ENCODE data around the gene GSTA1. TPM values are rescaled to one million over a fixed set of nuclear protein-coding genes. Genes with fewer than 3 reads are reported as not detected.
"Not testable (repeated sequence)": the region's sequence is repeated elsewhere in the genome, so short reads cannot be mapped to it uniquely, and the experiment has no call there.

Gene GSTA1
- total RNA-seq, 1 donor from 2014 or later: 175 TPM

DNA sequence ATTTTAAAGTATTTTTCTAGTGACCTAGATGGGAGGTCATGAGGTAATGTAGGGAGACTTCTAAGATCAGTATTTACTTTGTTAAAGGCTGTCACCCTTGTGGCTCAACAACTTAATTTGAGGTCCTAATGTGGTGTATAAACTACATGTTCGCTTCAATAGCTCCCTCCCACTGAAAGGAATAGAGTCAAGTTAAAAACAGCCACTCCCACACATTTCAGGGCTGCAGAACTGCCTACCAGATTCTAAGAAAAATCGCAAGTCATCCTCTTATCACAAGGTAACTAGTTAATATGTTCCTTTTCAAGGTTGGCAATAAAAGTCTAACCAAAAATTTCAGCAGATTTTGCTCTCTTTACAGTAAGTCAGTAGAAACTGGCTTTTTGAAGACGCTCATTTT lies 15.1 kb downstream of the GSTA1 start:
- H3K27ac Mint-ChIP-seq: peak overlapping the region; percentile 51
- no peaks in the 10 kb centered on the region for H3K27me3 Mint-ChIP-seq
- H3K4me1 Mint-ChIP-seq (ENCODE audit: unreplicated experiment): no peaks in the 10 kb centered on the region
- no peak overlapping the region for H3K4me3 Mint-ChIP-seq
- TF ChIP-seq, protein P1, sequence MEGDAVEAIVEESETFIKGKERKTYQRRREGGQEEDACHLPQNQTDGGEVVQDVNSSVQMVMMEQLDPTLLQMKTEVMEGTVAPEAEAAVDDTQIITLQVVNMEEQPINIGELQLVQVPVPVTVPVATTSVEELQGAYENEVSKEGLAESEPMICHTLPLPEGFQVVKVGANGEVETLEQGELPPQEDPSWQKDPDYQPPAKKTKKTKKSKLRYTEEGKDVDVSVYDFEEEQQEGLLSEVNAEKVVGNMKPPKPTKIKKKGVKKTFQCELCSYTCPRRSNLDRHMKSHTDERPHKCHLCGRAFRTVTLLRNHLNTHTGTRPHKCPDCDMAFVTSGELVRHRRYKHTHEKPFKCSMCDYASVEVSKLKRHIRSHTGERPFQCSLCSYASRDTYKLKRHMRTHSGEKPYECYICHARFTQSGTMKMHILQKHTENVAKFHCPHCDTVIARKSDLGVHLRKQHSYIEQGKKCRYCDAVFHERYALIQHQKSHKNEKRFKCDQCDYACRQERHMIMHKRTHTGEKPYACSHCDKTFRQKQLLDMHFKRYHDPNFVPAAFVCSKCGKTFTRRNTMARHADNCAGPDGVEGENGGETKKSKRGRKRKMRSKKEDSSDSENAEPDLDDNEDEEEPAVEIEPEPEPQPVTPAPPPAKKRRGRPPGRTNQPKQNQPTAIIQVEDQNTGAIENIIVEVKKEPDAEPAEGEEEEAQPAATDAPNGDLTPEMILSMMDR (conservative IDR thresholded peaks at IDR 0.05): no peak
- DNase-seq (ENCODE audit: extremely low spot score, unreplicated experiment): no peak
- H3K36me3 Mint-ChIP-seq: no peaks in the 10 kb centered on the region
- peaks cover 6% of the 10 kb centered on the region for H3K9me3 Mint-ChIP-seq

DNA sequence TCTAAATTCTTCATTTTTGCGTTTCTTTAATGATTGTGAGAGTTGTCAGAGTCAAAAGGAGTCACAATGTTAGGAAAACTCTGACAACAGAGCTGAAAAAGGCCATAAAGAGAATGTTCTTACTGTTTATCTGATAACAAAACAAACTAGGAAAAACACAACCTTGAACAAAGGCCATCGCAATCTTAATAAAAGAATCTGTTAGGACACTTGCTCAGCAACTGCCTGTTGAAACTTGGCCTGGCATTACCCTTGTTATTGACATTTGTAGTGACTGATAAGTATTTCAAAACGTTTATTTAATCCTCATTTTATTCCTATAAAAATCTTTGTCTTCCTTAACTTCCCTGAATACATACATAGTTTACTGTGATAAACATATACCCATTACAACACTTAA lies 15.7 kb downstream of the GSTA1 start:
- Mint-ChIP-seq H3K36me3 (no peaks in the 10 kb centered on the region), H3K4me1 (ENCODE audit: unreplicated experiment) (no peaks in the 10 kb centered on the region), H3K9me3 (peaks cover 6% of the 10 kb centered on the region), H3K4me3 (no peak overlapping the region), H3K27ac (no peak overlapping the region), H3K27me3 (no peaks in the 10 kb centered on the region)
- TF ChIP-seq, protein P1 (conservative IDR thresholded peaks at IDR 0.05): no peak
- no peak for DNase-seq (ENCODE audit: extremely low spot score, unreplicated experiment)

DNA sequence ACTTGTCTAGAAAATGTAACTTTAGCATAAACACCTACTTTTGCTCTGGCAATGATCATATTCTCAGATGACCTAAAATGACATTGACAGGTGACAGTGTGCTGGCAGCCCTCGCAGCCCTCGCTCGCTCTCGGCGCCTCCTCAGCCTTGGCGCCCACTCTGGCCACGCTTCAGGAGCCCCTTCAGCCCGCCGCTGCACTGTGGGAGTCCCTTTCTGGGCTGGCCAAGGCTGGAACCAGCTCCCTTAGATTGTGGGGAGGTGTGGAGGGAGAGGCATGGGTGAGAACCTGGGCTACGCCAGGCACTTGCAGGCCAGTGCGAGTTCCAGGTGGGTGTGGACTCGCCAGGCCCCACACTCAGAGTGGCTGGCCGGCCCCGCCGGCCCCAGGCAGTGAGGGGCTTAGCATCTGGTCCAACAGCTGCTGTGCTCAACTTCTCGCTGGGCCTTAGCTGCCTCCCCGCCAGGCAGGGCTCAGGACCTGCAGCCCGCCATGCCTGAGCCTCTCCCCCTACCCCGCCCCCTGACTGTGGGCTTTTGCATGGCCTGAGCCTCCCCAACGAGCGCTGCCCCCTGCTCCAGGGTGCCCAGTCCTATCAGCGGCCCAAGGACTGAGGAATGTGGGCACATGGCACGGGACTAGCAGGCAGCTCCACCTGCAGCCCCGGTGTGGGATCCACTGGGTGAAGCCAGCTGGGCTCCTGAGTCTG lies 17.2 kb downstream of the GSTA1 start:
- H3K36me3 Mint-ChIP-seq: no peaks in the 10 kb centered on the region
- TF ChIP-seq, protein P1 (conservative IDR thresholded peaks at IDR 0.05): no peak

DNA sequence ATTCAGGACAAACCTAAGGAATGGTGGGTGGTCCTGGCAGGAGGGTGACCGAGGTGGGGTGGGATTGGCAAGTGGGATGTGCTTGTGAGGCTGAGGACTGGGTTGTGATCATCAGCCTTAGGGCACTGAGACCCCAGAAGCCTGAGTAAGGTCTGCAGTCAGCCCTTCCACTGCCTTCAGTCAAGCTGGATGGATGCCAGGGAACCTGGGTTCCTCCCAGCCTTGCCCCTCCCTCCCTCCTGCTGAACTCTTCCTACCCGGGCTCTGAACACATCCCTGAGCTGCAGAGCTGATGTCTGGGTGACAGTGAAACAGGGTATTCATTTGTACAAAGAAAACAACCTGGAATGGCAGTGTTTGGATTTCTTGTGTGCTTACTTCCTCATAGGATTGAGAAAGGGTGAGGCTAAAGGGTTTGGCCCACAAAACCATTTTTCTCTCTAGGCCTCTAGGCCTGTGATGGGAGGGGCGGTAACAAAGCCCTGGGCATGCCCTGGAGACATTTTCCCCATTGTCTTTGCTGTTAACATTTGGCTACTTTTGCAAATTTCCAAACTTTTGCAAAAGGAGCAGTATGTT lies 20.8 kb downstream of the GSTA1 start:
- peak overlapping the region; percentile 25 for H3K27ac Mint-ChIP-seq
- DNase-seq (ENCODE audit: extremely low spot score, unreplicated experiment); H3K4me1 Mint-ChIP-seq (ENCODE audit: unreplicated experiment); H3K27me3 Mint-ChIP-seq; H3K4me3 Mint-ChIP-seq; H3K36me3 Mint-ChIP-seq; H3K9me3 Mint-ChIP-seq: not testable (repeated sequence)

More for the DNA sequence above, 17.2 kb downstream of the GSTA1 start:
- Mint-ChIP-seq H3K27me3 (no peaks in the 10 kb centered on the region), H3K27ac (no peak overlapping the region), H3K9me3 (no peaks in the 10 kb centered on the region), H3K4me1 (ENCODE audit: unreplicated experiment) (no peaks in the 10 kb centered on the region), H3K4me3 (no peak overlapping the region)
- DNase-seq (ENCODE audit: extremely low spot score, unreplicated experiment): no peak

DNA sequence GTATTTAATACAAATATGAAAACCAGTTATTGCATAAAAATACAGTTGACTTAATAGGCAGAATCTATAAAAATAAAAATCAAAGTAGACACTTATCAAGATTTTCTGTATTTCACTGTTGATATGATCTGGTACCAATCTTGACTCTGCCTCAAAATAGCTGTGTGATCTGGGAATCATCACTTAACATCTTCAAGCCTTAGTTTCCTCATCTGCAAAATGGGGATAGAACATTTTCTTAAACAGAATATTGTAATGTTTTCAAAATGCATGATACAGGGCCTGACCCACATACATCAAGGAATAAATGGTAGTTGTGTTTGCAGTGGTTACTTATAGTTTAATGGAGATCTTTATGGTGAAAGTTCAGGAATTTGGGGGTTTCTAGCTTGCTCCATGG lies 21.4 kb downstream of the GSTA1 start:
- H3K27ac Mint-ChIP-seq: peak overlapping the region; percentile 25
- not testable (repeated sequence) for H3K4me1 Mint-ChIP-seq (ENCODE audit: unreplicated experiment); DNase-seq (ENCODE audit: extremely low spot score, unreplicated experiment); H3K36me3 Mint-ChIP-seq; H3K9me3 Mint-ChIP-seq; H3K4me3 Mint-ChIP-seq; H3K27me3 Mint-ChIP-seq

DNA sequence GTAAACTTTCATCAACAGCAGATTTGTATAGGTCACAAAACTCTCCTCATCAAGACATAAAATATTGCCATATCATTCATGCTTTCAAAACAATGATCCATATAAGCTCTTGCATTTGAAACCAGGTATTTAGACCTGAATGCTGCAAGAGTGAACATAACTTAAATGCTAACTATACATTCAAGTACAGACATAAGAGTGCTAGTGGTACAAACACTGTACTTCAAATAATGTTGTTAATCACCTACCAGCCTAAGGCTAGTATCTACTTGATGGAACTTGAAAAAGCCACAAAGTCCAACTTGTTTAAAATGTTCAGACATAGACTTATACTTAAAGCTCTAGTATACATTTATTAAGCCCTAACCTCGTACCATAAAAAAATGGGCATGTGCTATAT lies 24.4 kb downstream of the GSTA1 start:
- Mint-ChIP-seq H3K4me1 (ENCODE audit: unreplicated experiment) (no peaks in the 10 kb centered on the region), H3K27me3 (no peaks in the 10 kb centered on the region)

DNA sequence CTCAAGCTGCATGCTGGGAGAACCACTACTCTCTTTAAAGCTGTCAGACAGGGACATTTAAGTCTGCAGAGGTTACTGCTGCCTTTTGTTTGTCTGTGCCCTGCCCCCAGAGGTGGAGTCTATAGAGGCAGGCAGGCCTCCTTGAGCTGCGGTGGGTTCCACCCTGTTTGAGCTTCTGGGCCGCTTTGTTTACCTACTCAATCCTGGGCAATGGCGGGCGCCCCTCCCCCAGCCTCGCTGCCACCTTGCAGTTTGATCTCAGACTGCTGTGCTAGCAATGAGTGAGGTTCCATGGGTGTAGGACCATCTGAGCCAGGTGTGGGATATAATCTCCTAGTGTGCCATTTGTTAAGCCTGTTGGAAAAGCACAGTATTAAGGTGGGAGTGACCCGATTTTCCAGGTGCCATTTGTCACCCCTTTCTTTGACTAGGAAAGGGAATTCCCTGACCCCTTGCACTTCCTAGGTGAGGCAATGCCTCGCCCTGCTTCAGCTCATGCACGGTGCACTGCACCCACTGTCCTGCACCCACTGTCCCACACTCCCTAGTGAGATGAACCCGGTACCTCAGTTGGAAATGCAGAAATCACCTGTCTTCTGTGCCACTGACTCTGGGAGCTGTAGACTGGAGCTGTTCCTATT lies 26.8 kb downstream of the GSTA1 start:
- not testable (repeated sequence) for H3K4me3 Mint-ChIP-seq; DNase-seq (ENCODE audit: extremely low spot score, unreplicated experiment); H3K4me1 Mint-ChIP-seq (ENCODE audit: unreplicated experiment); H3K27me3 Mint-ChIP-seq; H3K9me3 Mint-ChIP-seq; H3K27ac Mint-ChIP-seq; H3K36me3 Mint-ChIP-seq

More for the DNA sequence above, 24.4 kb downstream of the GSTA1 start:
- DNase-seq (ENCODE audit: extremely low spot score, unreplicated experiment): no peak
- Mint-ChIP-seq H3K4me3 (no peak overlapping the region), H3K27ac (no peak overlapping the region), H3K36me3 (no peaks in the 10 kb centered on the region), H3K9me3 (no peaks in the 10 kb centered on the region)
- TF ChIP-seq, protein P1 (conservative IDR thresholded peaks at IDR 0.05): no peak

DNA sequence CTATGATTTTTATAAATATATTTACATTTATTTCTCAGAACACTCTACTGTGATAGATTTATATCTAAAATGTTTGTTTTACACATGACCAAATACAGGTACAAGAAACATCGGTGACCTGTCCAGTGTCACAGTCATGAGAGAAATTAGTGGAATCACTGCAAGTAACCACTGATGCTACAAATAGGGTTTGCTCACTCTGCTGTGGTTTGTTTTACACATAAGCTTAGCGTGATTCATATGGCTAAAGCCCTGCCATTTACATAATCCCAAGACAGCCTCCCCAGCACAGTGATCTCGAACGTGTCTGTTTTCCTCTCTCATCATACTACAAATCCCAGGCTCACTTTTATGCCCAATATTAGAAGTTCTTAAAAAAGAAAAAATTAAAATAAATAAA lies 34.2 kb downstream of the GSTA1 start:
- not testable (repeated sequence) for H3K4me3 Mint-ChIP-seq

DNA sequence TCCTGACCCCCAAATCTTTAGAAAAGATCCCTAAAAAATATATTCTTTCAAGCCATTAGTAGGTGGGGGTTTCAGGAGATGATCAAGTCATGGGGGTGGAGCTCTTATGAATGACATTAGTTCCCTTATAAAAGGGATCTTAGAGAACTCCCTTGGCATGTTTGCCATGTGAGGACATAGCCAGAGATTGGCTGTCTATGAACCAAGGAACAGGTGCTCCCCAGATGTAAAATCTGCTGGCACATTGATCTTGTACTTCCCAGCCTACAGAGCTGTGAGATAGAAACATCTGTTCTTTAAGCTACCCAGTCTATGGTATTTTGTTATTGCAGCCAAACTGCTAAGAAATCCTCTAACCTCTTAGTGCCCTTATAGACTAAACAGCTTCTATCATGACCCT lies 36.0 kb downstream of the GSTA1 start:
- DNase-seq (ENCODE audit: extremely low spot score, unreplicated experiment); H3K36me3 Mint-ChIP-seq; H3K4me1 Mint-ChIP-seq (ENCODE audit: unreplicated experiment); H3K9me3 Mint-ChIP-seq; H3K27me3 Mint-ChIP-seq; H3K27ac Mint-ChIP-seq; H3K4me3 Mint-ChIP-seq: not testable (repeated sequence)

More for the DNA sequence above, 34.2 kb downstream of the GSTA1 start:
- not testable (repeated sequence) for H3K27me3 Mint-ChIP-seq; H3K27ac Mint-ChIP-seq; H3K36me3 Mint-ChIP-seq; H3K4me1 Mint-ChIP-seq (ENCODE audit: unreplicated experiment); DNase-seq (ENCODE audit: extremely low spot score, unreplicated experiment); H3K9me3 Mint-ChIP-seq

Measured in type B pancreatic cell (in vitro differentiated cells).